ENCODE data around the gene ANKRD44. TPM values are rescaled to one million over a fixed set of nuclear protein-coding genes. Genes with fewer than 3 reads are reported as not detected.

ANKRD44 gene
- total RNA-seq, 1 donor from 2014 or later: 4.0 TPM

- no peak overlapping the region for H3K27ac Mint-ChIP-seq
- no peaks in the 10 kb centered on the region for H3K27me3 Mint-ChIP-seq
- H3K4me3 Mint-ChIP-seq (ENCODE audit: low read depth): no peak overlapping the region
- H3K4me1 Mint-ChIP-seq (ENCODE audit: low read depth): peaks cover 1% of the 10 kb centered on the region
- DNase-seq (ENCODE audit: low spot score, unreplicated experiment): no peak
- no peaks in the 10 kb centered on the region for H3K36me3 Mint-ChIP-seq (ENCODE audit: insufficient read depth)
- TF ChIP-seq, protein P1, sequence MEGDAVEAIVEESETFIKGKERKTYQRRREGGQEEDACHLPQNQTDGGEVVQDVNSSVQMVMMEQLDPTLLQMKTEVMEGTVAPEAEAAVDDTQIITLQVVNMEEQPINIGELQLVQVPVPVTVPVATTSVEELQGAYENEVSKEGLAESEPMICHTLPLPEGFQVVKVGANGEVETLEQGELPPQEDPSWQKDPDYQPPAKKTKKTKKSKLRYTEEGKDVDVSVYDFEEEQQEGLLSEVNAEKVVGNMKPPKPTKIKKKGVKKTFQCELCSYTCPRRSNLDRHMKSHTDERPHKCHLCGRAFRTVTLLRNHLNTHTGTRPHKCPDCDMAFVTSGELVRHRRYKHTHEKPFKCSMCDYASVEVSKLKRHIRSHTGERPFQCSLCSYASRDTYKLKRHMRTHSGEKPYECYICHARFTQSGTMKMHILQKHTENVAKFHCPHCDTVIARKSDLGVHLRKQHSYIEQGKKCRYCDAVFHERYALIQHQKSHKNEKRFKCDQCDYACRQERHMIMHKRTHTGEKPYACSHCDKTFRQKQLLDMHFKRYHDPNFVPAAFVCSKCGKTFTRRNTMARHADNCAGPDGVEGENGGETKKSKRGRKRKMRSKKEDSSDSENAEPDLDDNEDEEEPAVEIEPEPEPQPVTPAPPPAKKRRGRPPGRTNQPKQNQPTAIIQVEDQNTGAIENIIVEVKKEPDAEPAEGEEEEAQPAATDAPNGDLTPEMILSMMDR (IDR thresholded peaks at IDR 0.05; ENCODE audit: unreplicated experiment): no peak
- no peaks in the 10 kb centered on the region for H3K9me3 Mint-ChIP-seq (ENCODE audit: low read depth)
Observed at GRCh38 chr2:197189426-197190099, 121.0 kb downstream of the ANKRD44 start.

DNA sequence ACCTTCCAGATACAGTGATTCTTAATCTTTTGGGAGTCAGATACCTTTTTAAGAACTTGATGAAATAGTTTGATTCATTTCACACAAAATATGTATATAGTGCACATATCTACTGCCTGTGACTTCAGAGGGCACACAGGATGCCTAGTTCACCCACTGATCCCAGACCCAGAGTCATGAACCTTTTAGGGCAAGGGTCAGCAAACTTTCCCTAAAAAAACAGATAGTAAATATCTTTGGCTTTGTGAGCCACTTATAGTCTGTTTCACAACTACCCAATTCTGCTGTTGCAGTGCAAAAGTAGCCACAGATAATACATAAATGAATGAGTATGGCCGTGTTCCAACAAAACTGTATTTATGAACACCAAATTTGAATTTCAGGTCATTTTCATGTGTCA is 124.9 kb downstream of the ANKRD44 start:
- H3K4me1 Mint-ChIP-seq (ENCODE audit: low read depth): peaks cover 1% of the 10 kb centered on the region
- no peaks in the 10 kb centered on the region for H3K36me3 Mint-ChIP-seq (ENCODE audit: insufficient read depth)
- H3K27me3 Mint-ChIP-seq: no peaks in the 10 kb centered on the region
- H3K4me3 Mint-ChIP-seq (ENCODE audit: low read depth): no peak overlapping the region
- no peak for DNase-seq (ENCODE audit: low spot score, unreplicated experiment)
- no peak overlapping the region for H3K27ac Mint-ChIP-seq
- TF ChIP-seq, protein P1 (IDR thresholded peaks at IDR 0.05; ENCODE audit: unreplicated experiment): no peak
- no peaks in the 10 kb centered on the region for H3K9me3 Mint-ChIP-seq (ENCODE audit: low read depth)

GRCh38 chr2:197184959-197185586 is 125.5 kb downstream of the ANKRD44 start:
- no peak overlapping the region for H3K4me3 Mint-ChIP-seq (ENCODE audit: low read depth)
- no peaks in the 10 kb centered on the region for H3K9me3 Mint-ChIP-seq (ENCODE audit: low read depth)
- no peaks in the 10 kb centered on the region for H3K27me3 Mint-ChIP-seq
- H3K4me1 Mint-ChIP-seq (ENCODE audit: low read depth): peaks cover 1% of the 10 kb centered on the region
- no peak overlapping the region for H3K27ac Mint-ChIP-seq
- H3K36me3 Mint-ChIP-seq (ENCODE audit: insufficient read depth): no peaks in the 10 kb centered on the region
- TF ChIP-seq, protein P1 (IDR thresholded peaks at IDR 0.05; ENCODE audit: unreplicated experiment): no peak
- no peak for DNase-seq (ENCODE audit: low spot score, unreplicated experiment)

- H3K27ac Mint-ChIP-seq: peak overlapping the region; percentile 15
- no peaks in the 10 kb centered on the region for H3K9me3 Mint-ChIP-seq (ENCODE audit: low read depth)
- DNase-seq (ENCODE audit: low spot score, unreplicated experiment): no peak
- H3K36me3 Mint-ChIP-seq (ENCODE audit: insufficient read depth): no peaks in the 10 kb centered on the region
- no peaks in the 10 kb centered on the region for H3K27me3 Mint-ChIP-seq
- TF ChIP-seq, protein P1 (IDR thresholded peaks at IDR 0.05; ENCODE audit: unreplicated experiment): no peak
- peaks cover 1% of the 10 kb centered on the region for H3K4me1 Mint-ChIP-seq (ENCODE audit: low read depth)
- no peak overlapping the region for H3K4me3 Mint-ChIP-seq (ENCODE audit: low read depth)
Observed at GRCh38 chr2:197183355-197183754, 127.2 kb downstream of the ANKRD44 start.

GRCh38 chr2:197182668-197183067 is 127.9 kb downstream of the ANKRD44 start:
- DNase-seq (ENCODE audit: low spot score, unreplicated experiment): no peak
- no peaks in the 10 kb centered on the region for H3K27me3 Mint-ChIP-seq
- no peaks in the 10 kb centered on the region for H3K9me3 Mint-ChIP-seq (ENCODE audit: low read depth)
- no peak overlapping the region for H3K27ac Mint-ChIP-seq
- H3K36me3 Mint-ChIP-seq (ENCODE audit: insufficient read depth): no peaks in the 10 kb centered on the region
- peaks cover 1% of the 10 kb centered on the region for H3K4me1 Mint-ChIP-seq (ENCODE audit: low read depth)
- TF ChIP-seq, protein P1 (IDR thresholded peaks at IDR 0.05; ENCODE audit: unreplicated experiment): no peak
- no peak overlapping the region for H3K4me3 Mint-ChIP-seq (ENCODE audit: low read depth)
